C4-2B (cell line): ENCODE measurements around the gene PPP2R1B.

Experiments
- H3K27ac ChIP-seq: fragments of 450-650 bp; 2 replicates; pipeline ENCODE4 v1.5.1; 2017
- CTCF ChIP-seq: fragments of 450-650 bp; conservative IDR thresholded peaks from 2 replicates; pipeline ENCODE4 v1.5.1; 2017; ENCODE audit warnings: mild to moderate bottlenecking
- ZFX ChIP-seq: fragments of 450-650 bp; IDR thresholded peaks from 2 replicates; pipeline ENCODE4 v1.6.1; 2017

Gene PPP2R1B

GRCh38 chr11:111691741-111692140 lies 74.4 kb downstream of the PPP2R1B start:
- TF ChIP-seq ZFX (no peak), CTCF (no peak)
- no peak overlapping the region for H3K27ac ChIP-seq

- no peak for TF ChIP-seq ZFX
- TF ChIP-seq CTCF: no peak
- no peak overlapping the region for H3K27ac ChIP-seq
These were observed 75.0 kb downstream of the PPP2R1B start for GRCh38 chr11:111691176-111691575.

- TF ChIP-seq ZFX (no peak), CTCF (no peak)
- no peak overlapping the region for H3K27ac ChIP-seq
These were observed 78.2 kb downstream of the PPP2R1B start for GRCh38 chr11:111688013-111688412.

- H3K27ac ChIP-seq: no peak overlapping the region
- TF ChIP-seq CTCF: no peak
- TF ChIP-seq ZFX: no peak
These were observed 81.9 kb downstream of the PPP2R1B start for GRCh38 chr11:111684251-111684650.

GRCh38 chr11:111683806-111684205 lies 82.4 kb downstream of the PPP2R1B start:
- H3K27ac ChIP-seq: no peak overlapping the region
- no peak for TF ChIP-seq ZFX
- TF ChIP-seq CTCF: no peak

- no peak overlapping the region for H3K27ac ChIP-seq
- TF ChIP-seq ZFX: no peak
- TF ChIP-seq CTCF: no peak
These were observed 85.6 kb downstream of the PPP2R1B start for GRCh38 chr11:111680486-111681175.
